IMR-90 (cell line): ENCODE measurements around the gene TBXAS1.

Experiments
- CEBPB ChIP-seq: IDR thresholded peaks from 2 replicates; pipeline ENCODE4 v1.6.1; 2012; ENCODE audit warnings: low read depth, low read length, improper control_type of control experiment
- CTCF ChIP-seq: conservative IDR thresholded peaks from 2 replicates; pipeline ENCODE4 v1.5.1; 2012; ENCODE audit warnings: mild to moderate bottlenecking, low read depth, low read length, improper control_type of control experiment
- MXI1 ChIP-seq: IDR thresholded peaks from 2 replicates; pipeline ENCODE4 v1.6.1; 2012; ENCODE audit warnings: low read depth, mild to moderate bottlenecking, low read length, moderate library complexity, borderline replicate concordance
- RAD21 ChIP-seq: IDR thresholded peaks from 2 replicates; pipeline ENCODE4 v1.6.1; 2012; ENCODE audit warnings: low read length, improper control_type of control experiment

DNA sequence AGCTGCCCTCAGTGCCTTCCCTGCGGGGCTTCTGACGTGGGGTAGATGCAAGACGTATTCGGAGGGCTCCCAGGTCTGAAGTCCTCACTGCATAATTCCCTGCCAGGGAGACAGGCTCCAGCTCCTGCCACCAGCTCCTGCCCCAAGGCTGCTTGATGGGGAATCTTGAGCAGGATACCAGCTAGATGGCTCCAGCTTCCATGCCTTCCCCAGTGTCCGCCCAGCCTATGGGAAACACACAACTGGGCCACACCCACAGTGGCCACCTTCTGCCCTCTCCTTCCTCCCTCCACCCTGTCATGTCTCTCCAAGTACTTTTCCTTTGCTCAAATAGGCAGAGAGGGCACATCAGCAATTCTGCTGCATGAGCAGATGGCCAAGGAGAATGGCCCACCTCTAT is 137.9 kb downstream of the TBXAS1 start:
- TF ChIP-seq CEBPB (no peak), RAD21 (no peak), MXI1 (no peak), CTCF (no peak)
